Activated CD4-positive, alpha-beta T cell treated with anti-CD3 and anti-CD28 coated beads, Interleukin-10, Interleukin-2, amounts not matched to agents 100 ng/mL and 50 ng/mL, durations not matched to agents 16 hours and 8 hours (primary cell): ENCODE data around the gene ASCL4.
A peak's percentile ranks its signal among the peaks of the same experiment; 100 is the strongest.
"Not testable (repeated sequence)": the region's sequence is repeated elsewhere in the genome, so short reads cannot be mapped to it uniquely, and the experiment has no call there.

Experiments used
- DNase-seq: peaks from one replicate; pipeline ENCODE4 v3.0.0-alpha.2; 2020

The ASCL4 gene

GRCh38 chr12:107774349-107775029, at the start of gene ASCL4:
TSS of gene ASCL4 (plus strand) at chr12:107774704. CDS start at chr12:107775219, 515 bp downstream.
- DNase-seq = no peak

GRCh38 chr12:107727327-107727726, 47.2 kb upstream of the ASCL4 start:
- not testable (repeated sequence) for DNase-seq

- DNase-seq = not testable (repeated sequence)
Measured at GRCh38 chr12:107727742-107728141, 46.8 kb upstream of the ASCL4 start.

GRCh38 chr12:107730618-107731341, 43.7 kb upstream of the ASCL4 start:
- DNase-seq = no peak

- DNase-seq = no peak
Measured at GRCh38 chr12:107731366-107731765, 43.1 kb upstream of the ASCL4 start.

GRCh38 chr12:107732365-107732764, 42.1 kb upstream of the ASCL4 start:
- DNase-seq = no peak

GRCh38 chr12:107734139-107734538, 40.4 kb upstream of the ASCL4 start:
- DNase-seq = no peak

GRCh38 chr12:107735763-107736162, 38.7 kb upstream of the ASCL4 start:
- DNase-seq = no peak

- DNase-seq = no peak
Measured at GRCh38 chr12:107736914-107737313, 37.6 kb upstream of the ASCL4 start.

GRCh38 chr12:107748472-107748871, 26.0 kb upstream of the ASCL4 start:
- DNase-seq = no peak

GRCh38 chr12:107749083-107749482, 25.4 kb upstream of the ASCL4 start:
- no peak for DNase-seq

GRCh38 chr12:107759410-107759809, 15.1 kb upstream of the ASCL4 start:
- peak; percentile 82 for DNase-seq

GRCh38 chr12:107760207-107760808, 14.2 kb upstream of the ASCL4 start:
- DNase-seq = peak; percentile 44

GRCh38 chr12:107760809-107761501, 13.5 kb upstream of the ASCL4 start, which contains the start of gene PRDM4:
TSS of gene PRDM4 (minus strand) at chr12:107761137. CDS start at chr12:107760515, 622 bp downstream.
- DNase-seq = peak; percentile 95

- DNase-seq = no peak
Measured at GRCh38 chr12:107761502-107761904, 13.0 kb upstream of the ASCL4 start.

GRCh38 chr12:107762874-107763273, 11.6 kb upstream of the ASCL4 start:
- DNase-seq = no peak

GRCh38 chr12:107764626-107765025, 9.9 kb upstream of the ASCL4 start:
- DNase-seq = no peak

- no peak for DNase-seq
Measured at GRCh38 chr12:107765316-107765715, 9.2 kb upstream of the ASCL4 start.

- no peak for DNase-seq
Measured at GRCh38 chr12:107767466-107767865, 7.0 kb upstream of the ASCL4 start.

GRCh38 chr12:107775093-107775721, 703 bp downstream of the ASCL4 start:
- DNase-seq = no peak

- no peak for DNase-seq
Measured at GRCh38 chr12:107776171-107776570, 1.7 kb downstream of the ASCL4 start.

GRCh38 chr12:107778383-107779025, 4.0 kb downstream of the ASCL4 start:
- no peak for DNase-seq
